Stimulated activated naive CD8-positive, alpha-beta T cell treated with anti-CD3 and anti-CD28 coated beads, Interleukin-15, Interleukin-2, amounts not matched to agents 100 U/mL and 50 U/mL, for 24 hours (primary cell): ENCODE results near the gene SAMD8.

Experiments used
- ATAC-seq: fragments of 150-1000 bp; cut with Tn5 transposase; one replicate; pipeline ENCODE4 v1.10.0; 2021
- DNase-seq: peaks from one replicate; pipeline ENCODE4 v3.0.0; 2021

Gene SAMD8

GRCh38 chr10:75223507-75223906 lies 112.1 kb downstream of the SAMD8 start:
- ATAC-seq, result no peak

DNA sequence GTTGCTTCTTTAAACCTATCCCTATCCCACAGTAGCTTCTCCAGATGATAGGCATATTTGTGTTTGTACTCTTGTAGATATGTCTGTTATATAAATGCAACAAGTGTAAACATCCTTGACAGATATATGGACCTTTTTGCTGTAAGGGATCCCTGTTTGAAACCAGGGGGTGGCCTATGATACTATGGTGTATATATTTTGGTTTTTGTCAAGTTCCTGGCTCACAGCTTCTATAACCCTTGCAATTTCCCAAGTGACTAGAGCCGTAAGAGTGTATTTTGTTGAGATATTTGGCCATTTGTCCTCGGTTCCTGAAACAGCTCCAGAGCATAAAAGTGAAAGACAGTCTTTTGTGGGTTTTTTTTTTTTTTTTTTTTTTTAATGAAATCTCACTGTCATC lies 114.6 kb downstream of the SAMD8 start:
- ATAC-seq (no peak), DNase-seq (no peak)

More at GRCh38 chr10:75223507-75223906, 112.1 kb downstream of the SAMD8 start:
- no peak for DNase-seq

GRCh38 chr10:75226656-75227055 lies 115.2 kb downstream of the SAMD8 start:
- DNase-seq (no peak), ATAC-seq (no peak)

DNA sequence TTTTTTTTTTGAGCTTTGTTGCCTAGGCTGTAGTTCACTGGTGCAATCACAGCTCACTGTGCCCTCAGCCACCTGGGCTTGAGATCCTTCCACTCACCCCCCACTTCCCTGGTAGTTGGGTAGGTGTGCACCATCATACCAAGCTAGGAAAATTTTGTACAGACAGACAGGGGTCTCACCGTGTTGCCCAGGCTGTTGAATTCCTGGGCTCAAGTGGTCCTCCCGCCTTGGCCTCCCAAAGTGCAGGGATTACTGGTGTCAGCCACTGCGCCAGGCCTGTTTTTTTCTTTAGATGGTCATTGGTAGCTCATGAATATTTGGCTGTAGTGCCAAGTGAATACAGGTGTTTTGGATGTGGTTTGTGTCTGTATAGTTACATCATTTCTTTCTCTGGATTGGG lies 116.8 kb downstream of the SAMD8 start:
- DNase-seq (no peak), ATAC-seq (no peak)

DNA sequence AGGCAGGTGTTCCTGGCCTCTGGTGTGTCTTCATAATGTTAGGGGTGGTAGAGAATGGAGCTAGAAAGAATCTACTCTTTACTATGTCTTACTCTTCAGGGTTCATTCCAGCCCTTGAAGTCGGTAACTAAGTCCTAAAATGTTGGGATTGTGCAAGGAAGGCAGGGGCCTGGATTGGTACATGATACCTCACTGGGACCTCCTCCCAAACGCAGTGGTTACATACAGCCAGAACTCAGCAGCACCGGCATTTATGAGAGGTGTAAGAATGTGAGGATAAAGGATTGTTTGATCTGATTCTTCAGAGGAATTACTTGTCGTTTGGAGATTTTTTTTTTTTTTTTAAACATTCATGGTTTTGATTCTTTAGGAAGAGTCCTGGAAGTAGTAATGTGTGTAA lies 117.4 kb downstream of the SAMD8 start:
- ATAC-seq (no peak), DNase-seq (no peak)

DNA sequence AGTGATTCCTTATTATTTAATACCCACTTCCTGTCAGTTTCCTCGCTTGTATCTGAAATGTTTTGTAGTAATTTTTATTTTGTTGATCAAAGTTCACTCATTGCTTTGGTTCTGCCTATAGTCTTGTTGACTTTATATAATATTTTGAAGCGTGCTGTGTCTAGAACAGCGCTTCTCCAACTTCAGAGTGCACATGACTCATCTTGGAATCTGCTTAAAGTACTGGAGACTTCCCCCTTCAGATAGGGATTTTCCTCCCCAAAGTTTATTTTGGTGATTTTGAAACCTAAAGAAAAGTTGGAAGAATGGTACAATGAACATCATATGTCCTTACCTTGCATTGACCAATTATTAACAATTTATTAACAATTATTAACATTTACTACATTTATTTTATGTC lies 118.5 kb downstream of the SAMD8 start:
- DNase-seq, result no peak
- no peak for ATAC-seq

DNA sequence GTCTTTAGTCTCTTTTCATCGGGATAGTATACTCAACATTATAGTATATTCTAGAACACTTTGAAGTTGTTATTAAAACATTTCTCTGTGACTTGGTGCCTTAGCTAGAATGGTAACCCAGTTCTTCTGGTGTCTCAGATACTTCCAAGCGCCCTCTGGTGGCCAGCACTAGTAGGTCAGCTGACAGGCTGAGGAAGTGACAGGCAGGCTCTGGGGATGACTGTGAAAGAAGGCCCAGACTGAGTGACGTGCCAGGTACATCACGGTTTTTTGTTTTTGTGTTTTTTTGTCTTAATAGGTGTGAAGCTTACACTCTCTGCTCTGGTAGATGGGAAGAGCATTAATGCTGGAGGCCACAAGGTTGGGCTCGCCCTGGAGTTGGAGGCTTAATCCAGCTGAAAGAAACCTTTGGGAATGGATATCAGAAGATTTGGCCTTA lies 119.2 kb downstream of the SAMD8 start:
- DNase-seq (peak; percentile 94), ATAC-seq (peak; percentile 59)
